Hepatocyte (in vitro differentiated cells): ENCODE results near the gene ATP6V1F. TPM values are rescaled to one million over a fixed set of nuclear protein-coding genes. Genes with fewer than 3 reads are reported as not detected.

ENCODE experiments used
- DNase-seq: peaks from one replicate; pipeline ENCODE4 v3.0.0-alpha.2; 2016; ENCODE audit warnings: low spot score
- H2AFZ ChIP-seq: fragments of 200-600 bp; sonication (generic); 2 replicates; pipeline ENCODE4 v1.6.0; 2016; ENCODE audit warnings: antibody characterized with exemption, mild to moderate bottlenecking
- H3K27ac ChIP-seq: fragments of 200-600 bp; sonication (generic); 2 replicates; pipeline ENCODE4 v1.5.1; 2016; ENCODE audit warnings: mild to moderate bottlenecking
- H3K27me3 ChIP-seq: fragments of 200-600 bp; sonication (generic); 2 replicates; pipeline ENCODE4 v1.6.1; 2016
- H3K36me3 ChIP-seq: fragments of 200-600 bp; sonication (generic); replicated peaks from 2 replicates; pipeline ENCODE4 v1.5.1; 2016; ENCODE audit warnings: low read depth; ENCODE audit not compliant: insufficient read depth
- H3K4me1 ChIP-seq: fragments of 200-600 bp; sonication (generic); 2 replicates; pipeline ENCODE4 v1.5.1; 2016; ENCODE audit warnings: mild to moderate bottlenecking, moderate library complexity; ENCODE audit not compliant: insufficient read depth
- H3K4me2 ChIP-seq: fragments of 200-600 bp; sonication (generic); 2 replicates; pipeline ENCODE4 v1.6.0; 2016
- H3K4me3 ChIP-seq: fragments of 200-600 bp; sonication (generic); 2 replicates; pipeline ENCODE4 v1.5.1; 2016; ENCODE audit warnings: mild to moderate bottlenecking
- H3K79me2 ChIP-seq: fragments of 200-600 bp; sonication (generic); 2 replicates; pipeline ENCODE4 v1.6.0; 2017; ENCODE audit warnings: mild to moderate bottlenecking
- H3K9me2 ChIP-seq: fragments of 200-600 bp; sonication (generic); replicated peaks from 2 replicates; pipeline ENCODE4 v1.6.0; 2017; ENCODE audit warnings: mild to moderate bottlenecking; ENCODE audit not compliant: insufficient read depth
- H3K9me3 ChIP-seq: fragments of 200-600 bp; sonication (generic); 2 replicates; pipeline ENCODE4 v1.5.1; 2016; ENCODE audit warnings: low read depth, mild to moderate bottlenecking
- H4K20me1 ChIP-seq: fragments of 200-600 bp; sonication (generic); 2 replicates; pipeline ENCODE4 v1.6.0; 2016; ENCODE audit warnings: mild to moderate bottlenecking; ENCODE audit not compliant: insufficient read depth, poor library complexity, severe bottlenecking
- EZH2 ChIP-seq: fragments of 200-600 bp; sonication (generic); IDR thresholded peaks from 2 replicates; pipeline ENCODE4 v1.6.1; 2016; ENCODE audit warnings: antibody characterized with exemption, mild to moderate bottlenecking, borderline replicate concordance
- EZH2phosphoT487 ChIP-seq: fragments of 200-600 bp; sonication (generic); IDR thresholded peaks from one replicate; pipeline ENCODE4 v1.6.1; 2018; ENCODE audit warnings: antibody characterized with exemption, mild to moderate bottlenecking, low read depth, moderate library complexity; ENCODE audit not compliant: unreplicated experiment, severe bottlenecking
- WGBS: methylation state at CpG from one replicate; pipeline ENCODE4 v1.1.6; 2016; ENCODE audit warnings: low lambda C conversion rate; ENCODE audit errors: missing lambda C conversion rate; 5-methylcytosine and 5-hydroxymethylcytosine counted together
- polyA plus RNA-seq: library from polyadenylated mRNA; unstranded; fragments of >200 nt; fragmentation: Nextera tagmentation; extraction: Ambion mirVana; gene quantifications from 2 replicates; pipeline ENCODE4 v1.2.1, GENCODE V29; 2016
- total RNA-seq: library from RNA; depleted of rRNA; stranded (reverse); fragments of >200 nt; gene quantifications from 2 replicates; pipeline ENCODE4 v1.2.3, GENCODE V29; 2014
- TF ChIP-seq, protein P1 (sequence below): fragments of 200-600 bp; sonication (generic); IDR thresholded peaks from 2 replicates; pipeline ENCODE4 v1.5.1; 2016; ENCODE audit warnings: antibody characterized with exemption, mild to moderate bottlenecking; ENCODE audit not compliant: poor library complexity

ATP6V1F gene
- total and polyA plus RNA-seq, 2 experiments from 2014 or later = 184 to 422 TPM

- no peak for DNase-seq
- Histone ChIP-seq H3K9me2 (no peaks in the 10 kb centered on the region), H3K4me3 (no peak overlapping the region), H2AFZ (no peak overlapping the region), H3K36me3 (no peaks in the 10 kb centered on the region), H3K27me3 (no peaks in the 10 kb centered on the region), H4K20me1 (no peaks in the 10 kb centered on the region), H3K79me2 (no peaks in the 10 kb centered on the region), H3K27ac (no peak overlapping the region), H3K9me3 (no peaks in the 10 kb centered on the region), H3K4me2 (no peak overlapping the region), H3K4me1 (no peaks in the 10 kb centered on the region)
- WGBS = 93% methylated on average over 3 of the region's 3 CpGs
- TF ChIP-seq, protein P1, sequence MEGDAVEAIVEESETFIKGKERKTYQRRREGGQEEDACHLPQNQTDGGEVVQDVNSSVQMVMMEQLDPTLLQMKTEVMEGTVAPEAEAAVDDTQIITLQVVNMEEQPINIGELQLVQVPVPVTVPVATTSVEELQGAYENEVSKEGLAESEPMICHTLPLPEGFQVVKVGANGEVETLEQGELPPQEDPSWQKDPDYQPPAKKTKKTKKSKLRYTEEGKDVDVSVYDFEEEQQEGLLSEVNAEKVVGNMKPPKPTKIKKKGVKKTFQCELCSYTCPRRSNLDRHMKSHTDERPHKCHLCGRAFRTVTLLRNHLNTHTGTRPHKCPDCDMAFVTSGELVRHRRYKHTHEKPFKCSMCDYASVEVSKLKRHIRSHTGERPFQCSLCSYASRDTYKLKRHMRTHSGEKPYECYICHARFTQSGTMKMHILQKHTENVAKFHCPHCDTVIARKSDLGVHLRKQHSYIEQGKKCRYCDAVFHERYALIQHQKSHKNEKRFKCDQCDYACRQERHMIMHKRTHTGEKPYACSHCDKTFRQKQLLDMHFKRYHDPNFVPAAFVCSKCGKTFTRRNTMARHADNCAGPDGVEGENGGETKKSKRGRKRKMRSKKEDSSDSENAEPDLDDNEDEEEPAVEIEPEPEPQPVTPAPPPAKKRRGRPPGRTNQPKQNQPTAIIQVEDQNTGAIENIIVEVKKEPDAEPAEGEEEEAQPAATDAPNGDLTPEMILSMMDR = no peak
- TF ChIP-seq EZH2 (no peak), EZH2phosphoT487 (no peak)
Observed at GRCh38 chr7:128855559-128855958, 7.1 kb upstream of the ATP6V1F start.

DNA sequence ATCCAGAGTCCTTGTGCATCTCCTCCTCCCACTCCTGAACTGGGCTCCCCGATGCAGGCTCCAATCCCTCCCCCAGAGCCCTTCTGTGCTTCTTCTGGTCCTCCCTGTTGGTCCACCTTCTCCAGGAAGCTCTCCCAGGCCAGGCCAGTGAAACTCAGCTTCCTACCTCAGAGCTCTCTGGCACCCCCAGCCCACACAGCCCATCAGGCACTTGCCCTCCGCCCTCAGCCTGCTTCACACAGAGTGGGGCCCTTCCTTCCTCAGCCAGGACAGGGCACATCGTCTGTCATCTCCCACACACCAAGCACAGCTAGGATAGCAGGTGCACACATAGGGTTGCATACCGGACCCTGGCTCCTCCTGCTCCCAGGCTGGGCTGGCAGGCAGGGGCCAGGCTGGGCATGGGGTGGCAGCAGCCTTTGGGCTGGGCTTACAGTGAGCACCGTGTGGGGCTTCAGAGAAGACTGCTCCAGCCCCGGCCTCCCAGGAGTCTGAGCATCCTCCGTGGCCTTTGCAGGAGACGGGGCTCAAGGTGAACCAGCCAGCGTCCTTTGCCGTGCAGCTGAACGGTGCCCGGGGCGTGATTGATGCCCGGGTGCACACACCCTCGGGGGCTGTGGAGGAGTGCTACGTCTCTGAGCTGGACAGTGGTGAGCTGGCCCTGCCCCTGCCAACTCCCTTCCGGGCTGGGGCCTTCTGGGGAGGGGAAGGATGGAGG, 6.5 kb upstream of the ATP6V1F start:
- Histone ChIP-seq H3K27ac (no peak overlapping the region), H3K9me2 (no peaks in the 10 kb centered on the region), H3K79me2 (no peaks in the 10 kb centered on the region), H3K9me3 (no peaks in the 10 kb centered on the region), H3K4me1 (no peaks in the 10 kb centered on the region), H3K36me3 (no peaks in the 10 kb centered on the region), H3K27me3 (no peaks in the 10 kb centered on the region), H3K4me3 (no peak overlapping the region), H2AFZ (no peak overlapping the region), H4K20me1 (no peaks in the 10 kb centered on the region), H3K4me2 (no peak overlapping the region)
- DNase-seq = no peak
- WGBS = 97% methylated on average over 16 of the region's 17 CpGs
- TF ChIP-seq EZH2phosphoT487 = no peak
- TF ChIP-seq, protein P1 = no peak
- TF ChIP-seq EZH2 = no peak

GRCh38 chr7:128858380-128859231, 4.0 kb upstream of the ATP6V1F start:
- peaks cover under 1% of the 10 kb centered on the region for H4K20me1 ChIP-seq
- 93% methylated on average over 18 of the region's 18 CpGs for WGBS

More at GRCh38 chr7:128858380-128859231, 4.0 kb upstream of the ATP6V1F start:
- H3K9me2 ChIP-seq = no peaks in the 10 kb centered on the region
- DNase-seq = no peak
- no peaks in the 10 kb centered on the region for H3K9me3 ChIP-seq
- H2AFZ ChIP-seq = no peak overlapping the region
- H3K4me1 ChIP-seq = peaks cover under 1% of the 10 kb centered on the region
- no peak overlapping the region for H3K4me2 ChIP-seq
- H3K36me3 ChIP-seq = no peaks in the 10 kb centered on the region
- no peak overlapping the region for H3K27ac ChIP-seq
- H3K27me3 ChIP-seq = no peaks in the 10 kb centered on the region
- H3K79me2 ChIP-seq = peaks cover 1% of the 10 kb centered on the region
- TF ChIP-seq EZH2 (no peak), EZH2phosphoT487 (no peak)
- TF ChIP-seq, protein P1 = no peak
- no peak overlapping the region for H3K4me3 ChIP-seq
